Bronchial epithelial cell (primary cell): ENCODE results near the gene WDR64. TPM values are rescaled to one million over a fixed set of nuclear protein-coding genes. Genes with fewer than 3 reads are reported as not detected.
"Not testable (repeated sequence)": the region's sequence is repeated elsewhere in the genome, so short reads cannot be mapped to it uniquely, and the experiment has no call there.

ENCODE experiments used
- DNase-seq: peaks from one replicate; pipeline ENCODE4 v3.0.0-alpha.2; 2010; ENCODE audit warnings: low read depth
- FAIRE-seq: peaks from 2 replicates; lab custom pipeline; 2011; peaks lifted over from hg19 to GRCh38; lab: Jason Lieb, UNC
- H3K27me3 ChIP-seq: 2 replicates; pipeline ENCODE4 v1.5.1; 2011; ENCODE audit warnings: low read length; ENCODE audit not compliant: control insufficient read depth, insufficient read depth
- H3K36me3 ChIP-seq: 2 replicates; pipeline ENCODE4 v1.5.1; 2011; ENCODE audit warnings: low read length; ENCODE audit not compliant: control insufficient read depth, insufficient read depth
- H3K4me3 ChIP-seq: 2 replicates; pipeline ENCODE4 v1.5.1; 2011; ENCODE audit warnings: mild to moderate bottlenecking, low read depth, low read length, control low read depth
- CTCF ChIP-seq: IDR thresholded peaks from 2 replicates; pipeline ENCODE4 v1.5.1; 2011; ENCODE audit warnings: mild to moderate bottlenecking, moderate library complexity, low read length, control low read depth, inconsistent platforms; ENCODE audit not compliant: insufficient read depth, severe bottlenecking
- total RNA-seq: library from RNA; depleted of rRNA; stranded (reverse); fragments of >200 nt; gene quantifications from 2 replicates; pipeline ENCODE4 v1.2.1, GENCODE V29; 2014

WDR64 gene
- total RNA-seq, 1 donor from 2014 or later: not detected

- no peaks in the 10 kb centered on the region for H3K27me3 ChIP-seq
- H3K36me3 ChIP-seq: no peaks in the 10 kb centered on the region
- no peak overlapping the region for H3K4me3 ChIP-seq
- FAIRE-seq (no peak), DNase-seq (peak; percentile 88)
- no peak for TF ChIP-seq CTCF
Observed at GRCh38 chr1:241647658-241648057, 4.4 kb upstream of the WDR64 start.

- Histone ChIP-seq H3K4me3 (no peak overlapping the region), H3K27me3 (no peaks in the 10 kb centered on the region), H3K36me3 (no peaks in the 10 kb centered on the region)
- no peak for TF ChIP-seq CTCF
- FAIRE-seq: no peak
- no peak for DNase-seq
Observed at GRCh38 chr1:241648159-241648558, 3.9 kb upstream of the WDR64 start.

- DNase-seq (no peak), FAIRE-seq (no peak)
- no peaks in the 10 kb centered on the region for H3K27me3 ChIP-seq
- no peak overlapping the region for H3K4me3 ChIP-seq
- no peak for TF ChIP-seq CTCF
- H3K36me3 ChIP-seq: no peaks in the 10 kb centered on the region
Observed at GRCh38 chr1:241654019-241654418, 1.9 kb downstream of the WDR64 start.

GRCh38 chr1:241654641-241655040 is 2.6 kb downstream of the WDR64 start:
- no peak for FAIRE-seq
- DNase-seq: no peak
- no peaks in the 10 kb centered on the region for H3K36me3 ChIP-seq

GRCh38 chr1:241658081-241658793 is 6.2 kb downstream of the WDR64 start:
- FAIRE-seq: no peak
- no peak for TF ChIP-seq CTCF
- no peak overlapping the region for H3K4me3 ChIP-seq

More at GRCh38 chr1:241654641-241655040, 2.6 kb downstream of the WDR64 start:
- TF ChIP-seq CTCF: no peak
- Histone ChIP-seq H3K4me3 (no peak overlapping the region), H3K27me3 (no peaks in the 10 kb centered on the region)

GRCh38 chr1:241659016-241659415 is 6.9 kb downstream of the WDR64 start:
- not testable (repeated sequence) for FAIRE-seq, H3K27me3 ChIP-seq

More at GRCh38 chr1:241658081-241658793, 6.2 kb downstream of the WDR64 start:
- H3K36me3 ChIP-seq: no peaks in the 10 kb centered on the region
- DNase-seq: peak; percentile 49
- H3K27me3 ChIP-seq: no peaks in the 10 kb centered on the region

More at GRCh38 chr1:241659016-241659415, 6.9 kb downstream of the WDR64 start:
- not testable (repeated sequence) for H3K36me3 ChIP-seq, H3K4me3 ChIP-seq, DNase-seq
